NCI-H146 treated with DMSO at 0.1 percent for 48 hours (cell line): ENCODE data around the gene XRN2.
"Not testable (repeated sequence)": the region's sequence is repeated elsewhere in the genome, so short reads cannot be mapped to it uniquely, and the experiment has no call there.

Experiments used
- DNase-seq: peaks from one replicate; lab custom pipeline; 2025; ENCODE audit not compliant: unreplicated experiment; lab: John Stamatoyannopoulos, UW

The XRN2 gene

GRCh38 chr20:21419147-21419546 lies 116.0 kb downstream of the XRN2 start:
- DNase-seq, result not testable (repeated sequence)

- DNase-seq, result no peak
Measured at GRCh38 chr20:21421601-21422236, 118.6 kb downstream of the XRN2 start.

- DNase-seq, result not testable (repeated sequence)
Measured at GRCh38 chr20:21423712-21424111, 120.6 kb downstream of the XRN2 start.

GRCh38 chr20:21424846-21425245 lies 121.7 kb downstream of the XRN2 start:
- no peak for DNase-seq

GRCh38 chr20:21430020-21430419 lies 126.9 kb downstream of the XRN2 start:
- DNase-seq, result peak; percentile 11

- DNase-seq, result no peak
Measured at GRCh38 chr20:21432911-21433310, 129.8 kb downstream of the XRN2 start.

- DNase-seq, result no peak
Measured at GRCh38 chr20:21433329-21433890, 130.3 kb downstream of the XRN2 start.

- DNase-seq, result no peak
Measured at GRCh38 chr20:21435576-21435975, 132.4 kb downstream of the XRN2 start.

GRCh38 chr20:21436205-21436604 lies 133.1 kb downstream of the XRN2 start:
- no peak for DNase-seq

GRCh38 chr20:21437248-21437647 lies 134.1 kb downstream of the XRN2 start:
- no peak for DNase-seq

GRCh38 chr20:21437816-21438215 lies 134.7 kb downstream of the XRN2 start:
- DNase-seq, result no peak
